Measurements from ENCODE around the gene TOMM20L. TPM values are rescaled to one million over a fixed set of nuclear protein-coding genes. Genes with fewer than 3 reads are reported as not detected.
A peak's percentile ranks its signal among the peaks of the same experiment; 100 is the strongest.

TOMM20L gene
- total RNA-seq, 1 donor from 2014 or later = not detected

GRCh38 chr14:58444627-58445026 is 48.9 kb downstream of the TOMM20L start:
- no peak for DNase-seq (ENCODE audit: low read depth)
- H4K20me1 ChIP-seq (ENCODE audit: insufficient read depth, low read length) = no peaks in the 10 kb centered on the region
- no peaks in the 10 kb centered on the region for H3K36me3 Mint-ChIP-seq (ENCODE audit: low read depth, unreplicated experiment)
- H3K9ac ChIP-seq (ENCODE audit: low read length) = no peak overlapping the region
- H3K4me2 ChIP-seq (ENCODE audit: low read length) = no peak overlapping the region
- TF ChIP-seq CTCF (IDR thresholded peaks at IDR 0.05; ENCODE audit: insufficient read depth, low read depth, low read length) (no peak), EZH2 (IDR thresholded peaks at IDR 0.05; ENCODE audit: insufficient read depth, low read length) (no peak)
- peaks cover 6% of the 10 kb centered on the region for H3K36me3 ChIP-seq (ENCODE audit: insufficient read depth, low read length)
- H3K4me1 ChIP-seq (ENCODE audit: insufficient read depth, low read length) = no peaks in the 10 kb centered on the region
- no peak overlapping the region for H2AFZ ChIP-seq (ENCODE audit: low read depth, low read length)
- no peaks in the 10 kb centered on the region for H3K9me3 ChIP-seq (ENCODE audit: insufficient read depth, low read depth, low read length)
- H3K27ac ChIP-seq (ENCODE audit: low read depth, low read length) = no peak overlapping the region
- H3K9me3 Mint-ChIP-seq (ENCODE audit: unreplicated experiment) = no peaks in the 10 kb centered on the region
- H3K27me3 ChIP-seq (ENCODE audit: insufficient read depth, low read length) = no peaks in the 10 kb centered on the region
- no peak overlapping the region for H3K27ac Mint-ChIP-seq (ENCODE audit: unreplicated experiment)
- H3K27me3 Mint-ChIP-seq (ENCODE audit: low read depth, unreplicated experiment) = no peaks in the 10 kb centered on the region
- no peak overlapping the region for H3K4me3 Mint-ChIP-seq (ENCODE audit: unreplicated experiment)
- no peaks in the 10 kb centered on the region for H3K4me1 Mint-ChIP-seq (ENCODE audit: low read depth, unreplicated experiment)
- no peak for FAIRE-seq
- H3K79me2 ChIP-seq (ENCODE audit: insufficient read depth, low read length) = no peaks in the 10 kb centered on the region
- H3K4me3 ChIP-seq (ENCODE audit: insufficient read depth, low read depth, low read length) = no peak overlapping the region

GRCh38 chr14:58455593-58456265 is 60.0 kb downstream of the TOMM20L start:
- H2AFZ ChIP-seq (ENCODE audit: low read depth, low read length) = peak overlapping the region; percentile 31
- Mint-ChIP-seq H3K27me3 (ENCODE audit: low read depth, unreplicated experiment) (no peaks in the 10 kb centered on the region), H3K36me3 (ENCODE audit: low read depth, unreplicated experiment) (peaks cover 5% of the 10 kb centered on the region), H3K27ac (ENCODE audit: unreplicated experiment) (no peak overlapping the region), H3K4me3 (ENCODE audit: unreplicated experiment) (peak overlapping the region; percentile 7), H3K9me3 (ENCODE audit: unreplicated experiment) (no peaks in the 10 kb centered on the region), H3K4me1 (ENCODE audit: low read depth, unreplicated experiment) (peaks cover 11% of the 10 kb centered on the region)
- H4K20me1 ChIP-seq (ENCODE audit: insufficient read depth, low read length) = no peaks in the 10 kb centered on the region
- no peaks in the 10 kb centered on the region for H3K36me3 ChIP-seq (ENCODE audit: insufficient read depth, low read length)
- peak overlapping the region; percentile 13 for H3K4me3 ChIP-seq (ENCODE audit: insufficient read depth, low read depth, low read length)
- H3K79me2 ChIP-seq (ENCODE audit: insufficient read depth, low read length) = no peaks in the 10 kb centered on the region
- peak overlapping the region; percentile 43 for H3K9ac ChIP-seq (ENCODE audit: low read length)
- FAIRE-seq (peak; percentile 78), DNase-seq (ENCODE audit: low read depth) (peak; percentile 37)
- H3K4me1 ChIP-seq (ENCODE audit: insufficient read depth, low read length) = peaks cover 13% of the 10 kb centered on the region
- peak overlapping the region; percentile 18 for H3K27ac ChIP-seq (ENCODE audit: low read depth, low read length)
- no peak for TF ChIP-seq EZH2 (IDR thresholded peaks at IDR 0.05; ENCODE audit: insufficient read depth, low read length)
- H3K9me3 ChIP-seq (ENCODE audit: insufficient read depth, low read depth, low read length) = no peaks in the 10 kb centered on the region
- H3K27me3 ChIP-seq (ENCODE audit: insufficient read depth, low read length) = no peaks in the 10 kb centered on the region
- H3K4me2 ChIP-seq (ENCODE audit: low read length) = peak overlapping the region; percentile 74

Other genes with a start within 250 kb of the TOMM20L start
- gene ARMH4, start 243.7 kb upstream of the TOMM20L start, total RNA-seq = 19.3 and 22.7 TPM in 2 replicates
- 92.5 and 98.7 TPM in 2 replicates for gene ACTR10, start 195.8 kb upstream of the TOMM20L start, total RNA-seq
- 215 and 232 TPM in 2 replicates for gene PSMA3, start 151.1 kb upstream of the TOMM20L start, total RNA-seq
- gene ARID4A, start 97.4 kb upstream of the TOMM20L start, total RNA-seq = 24.5 and 26.6 TPM in 2 replicates
- gene TIMM9, start 31.6 kb downstream of the TOMM20L start, total RNA-seq = 27.3 and 33.1 TPM in 2 replicates
- 14.9 and 20.1 TPM in 2 replicates for gene KIAA0586, start 31.8 kb downstream of the TOMM20L start, total RNA-seq
- gene DACT1, start 242.0 kb downstream of the TOMM20L start, total RNA-seq = 49.3 and 55.0 TPM in 2 replicates